Measurements from ENCODE around the gene PHLPP1.
"Not testable (repeated sequence)": the region's sequence is repeated elsewhere in the genome, so short reads cannot be mapped to it uniquely, and the experiment has no call there.

The PHLPP1 gene

DNA sequence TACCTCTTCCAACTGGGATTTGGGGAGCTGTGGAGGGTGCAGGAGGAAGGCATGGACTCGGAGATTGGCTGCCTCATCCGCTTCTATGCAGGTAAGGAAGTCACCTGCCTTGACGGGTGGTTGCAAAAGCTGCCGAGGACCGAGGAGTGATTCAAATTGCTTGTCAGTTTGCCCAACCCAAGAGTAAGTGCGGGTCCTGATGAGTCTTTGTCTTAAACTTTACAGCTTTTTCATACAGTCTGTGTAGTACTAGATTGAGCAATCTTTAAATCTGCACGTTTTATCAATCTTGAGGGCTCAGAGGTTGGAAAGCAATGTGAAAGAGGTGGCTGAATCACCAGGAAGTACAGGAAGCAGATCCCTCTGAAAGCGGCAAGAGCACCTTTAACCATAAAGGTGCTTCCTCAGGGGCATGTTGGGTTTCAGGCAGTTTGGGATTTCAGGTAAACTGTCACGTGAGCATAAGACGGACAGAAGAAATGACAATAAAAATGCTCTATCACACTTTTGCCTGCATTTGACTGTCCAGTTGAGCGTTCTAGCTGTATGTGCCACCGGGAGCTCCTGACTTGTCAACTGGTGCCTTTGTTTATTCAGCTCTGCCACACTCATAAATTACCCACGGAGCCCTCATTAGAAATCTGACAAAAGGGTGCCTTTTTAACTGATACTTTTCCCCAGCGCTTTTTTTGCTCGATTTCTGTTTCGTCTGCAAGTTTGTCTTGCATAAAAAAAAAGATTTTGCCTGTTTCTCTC, 2.0 kb downstream of the PHLPP1 start:
- DNase-seq (ENCODE audit: low spot score): peak; percentile 25

DNA sequence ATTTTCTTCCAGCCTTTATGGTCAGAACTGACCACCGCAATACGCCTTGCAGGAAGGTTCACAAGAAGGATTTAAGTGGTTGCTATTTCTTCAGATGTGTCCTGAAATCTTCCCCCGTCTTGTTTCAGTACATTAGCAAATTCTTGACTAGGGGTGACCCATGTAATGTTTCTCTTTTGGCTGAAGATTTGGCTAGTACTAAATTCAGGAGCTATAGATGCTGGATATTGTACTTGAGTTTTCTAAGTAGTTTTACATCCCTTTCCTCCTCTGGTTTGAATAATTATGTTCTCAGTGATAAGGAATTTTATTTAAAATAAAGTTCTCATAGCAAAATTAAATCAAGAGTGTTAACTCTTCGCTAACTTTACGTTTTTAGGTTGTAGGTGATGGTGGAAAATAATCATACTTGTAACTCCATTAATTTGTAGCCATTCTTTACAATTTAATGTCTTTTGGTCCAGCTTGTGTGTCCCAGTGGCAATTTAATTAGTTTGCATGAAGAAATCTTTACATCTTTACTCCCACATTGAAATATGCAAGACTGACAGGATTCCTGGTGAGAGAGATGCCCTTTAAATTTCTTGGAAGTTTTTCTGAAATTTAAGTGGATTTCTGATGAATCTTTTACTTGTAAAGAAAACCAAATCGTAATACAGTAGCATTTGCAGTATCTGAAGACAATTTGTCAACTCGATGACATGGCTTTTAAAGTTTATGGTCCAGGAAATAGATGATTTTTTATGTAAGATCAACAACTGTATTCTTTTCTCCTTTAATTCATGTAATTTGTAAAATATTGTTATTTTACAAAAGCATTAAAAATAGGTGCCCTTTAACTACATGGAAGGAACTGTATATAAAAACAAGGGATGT, 2.8 kb downstream of the PHLPP1 start:
- DNase-seq (ENCODE audit: low spot score): no peak

DNA sequence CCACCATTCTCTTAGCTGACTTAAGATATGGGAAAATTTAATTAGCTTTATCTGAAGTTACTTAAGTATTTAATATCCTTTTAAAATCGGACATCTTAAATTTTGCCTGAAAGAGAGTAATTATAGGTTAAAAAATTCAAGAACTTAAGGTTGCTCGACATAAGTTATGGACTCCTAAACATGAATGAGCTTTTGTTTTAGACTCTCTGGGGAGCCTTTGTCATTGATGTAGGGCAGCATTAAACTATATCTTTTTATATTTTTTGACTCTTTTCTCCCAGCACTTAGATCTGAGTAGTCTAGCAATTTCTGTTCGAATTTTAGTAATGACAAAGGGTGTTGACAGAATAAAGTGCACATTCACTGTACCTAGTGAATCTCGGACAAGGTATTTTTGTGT, 4.7 kb downstream of the PHLPP1 start:
- DNase-seq (ENCODE audit: low spot score): no peak

DNA sequence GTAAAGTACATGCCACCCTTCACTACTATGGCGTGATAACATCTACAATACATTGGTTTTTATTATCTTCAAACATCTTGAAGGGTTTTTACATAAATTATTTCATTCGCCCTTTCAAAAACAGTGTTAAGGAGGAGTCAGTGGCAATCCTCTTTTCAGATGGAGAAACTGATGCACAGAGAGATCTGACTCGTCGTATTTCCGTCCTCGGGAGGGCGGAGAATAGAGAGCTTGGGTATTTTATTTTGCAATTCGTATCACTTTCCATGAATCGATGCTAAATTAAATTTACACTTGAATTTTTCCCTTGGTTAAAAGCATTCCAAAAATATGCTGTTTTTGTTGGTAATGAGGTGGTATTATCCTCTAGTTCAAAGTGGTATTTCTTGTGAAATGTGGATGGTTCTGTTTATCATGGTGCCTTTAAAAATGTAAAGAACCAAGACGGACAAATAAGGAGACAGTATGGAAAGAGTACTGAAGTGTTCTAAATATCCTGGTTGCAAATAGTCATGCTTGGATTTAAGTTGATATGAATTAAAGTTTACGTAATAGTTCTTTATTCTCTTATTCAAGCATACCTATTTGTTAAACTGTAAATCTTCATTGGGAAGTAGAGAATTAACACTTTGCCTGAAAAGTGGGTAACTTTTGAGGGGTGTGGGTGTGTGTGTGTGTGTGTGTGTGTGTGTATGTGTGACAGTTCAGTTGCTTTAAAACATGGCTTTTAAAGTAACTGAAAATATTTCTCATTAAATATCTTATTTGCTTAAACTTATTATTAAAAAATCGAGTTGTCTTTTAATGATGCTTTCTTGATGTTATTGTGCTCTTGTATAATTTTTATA, 5.6 kb downstream of the PHLPP1 start:
- DNase-seq (ENCODE audit: low spot score): no peak

DNA sequence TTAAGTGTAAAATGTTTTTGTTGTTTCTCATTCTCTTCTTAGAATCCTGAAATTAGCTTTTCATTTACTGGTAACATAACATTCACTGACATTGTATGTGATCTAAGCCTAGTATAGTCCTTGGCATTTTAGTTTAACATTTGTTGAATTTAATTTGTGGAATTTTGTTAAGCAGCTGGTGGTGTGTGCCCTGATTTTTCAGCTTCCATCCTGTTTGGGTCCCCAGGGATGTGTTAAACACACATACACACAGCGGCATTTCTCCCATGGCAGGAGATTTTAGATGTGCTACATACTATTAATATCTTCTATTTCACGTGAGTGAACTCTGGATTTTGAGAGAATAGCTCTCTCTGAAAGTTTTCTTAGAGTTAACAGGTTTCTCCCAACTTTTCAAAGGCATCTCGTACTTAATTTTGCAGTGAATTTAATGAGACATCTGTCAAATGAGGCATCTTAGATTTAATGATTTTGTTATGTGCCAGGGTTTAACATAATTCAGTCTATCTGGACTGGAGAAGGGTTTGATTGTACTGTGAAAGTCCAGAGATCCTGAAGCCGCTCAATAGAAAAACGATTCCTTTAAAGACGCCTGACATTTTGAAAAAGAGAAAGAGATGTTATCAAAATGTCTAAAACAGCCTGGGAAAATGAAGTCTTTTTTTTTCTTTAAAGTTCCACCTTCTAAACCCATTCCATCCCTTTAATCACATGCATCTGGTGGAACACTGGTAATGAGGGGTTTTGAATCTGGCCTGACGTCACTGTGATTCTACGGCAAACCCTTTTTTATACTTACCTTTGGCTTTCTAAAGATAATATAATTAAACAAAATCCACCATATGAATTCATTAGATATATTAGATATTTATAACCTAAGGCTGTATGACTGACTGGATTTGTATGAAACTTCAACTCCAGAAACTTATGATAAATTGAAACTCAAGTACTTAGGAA, 6.8 kb downstream of the PHLPP1 start:
- no peak for DNase-seq (ENCODE audit: low spot score)

DNA sequence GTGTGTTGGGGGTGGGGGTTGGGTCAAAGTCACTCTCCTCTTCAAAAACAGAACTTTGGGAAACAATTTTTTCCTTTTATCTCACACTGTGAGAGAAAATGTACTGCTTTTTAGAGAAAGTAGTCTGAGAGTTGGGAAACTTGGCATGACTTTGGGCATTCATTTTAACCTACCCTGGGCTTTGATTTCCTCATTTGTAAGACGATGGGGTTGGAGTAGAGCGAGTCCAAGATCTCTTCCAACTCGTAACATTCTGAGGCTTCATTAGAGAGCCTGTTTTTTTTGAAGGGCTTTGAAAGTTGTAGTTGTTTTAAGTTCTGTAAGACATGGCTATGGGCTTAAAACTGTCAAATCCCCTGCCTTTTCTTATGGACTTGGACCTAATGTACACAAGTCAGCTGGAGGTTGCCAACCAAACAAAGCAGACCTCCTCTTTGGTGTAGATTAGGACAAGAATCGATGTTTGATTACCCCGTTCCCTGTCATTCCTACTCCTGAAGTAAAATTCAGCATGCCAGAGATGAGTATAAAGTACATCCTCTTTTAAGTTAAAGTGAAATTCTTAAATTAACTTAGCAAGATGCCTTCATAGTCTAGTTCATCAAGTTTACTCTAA, 8.4 kb downstream of the PHLPP1 start:
- DNase-seq (ENCODE audit: low spot score): no peak

DNA sequence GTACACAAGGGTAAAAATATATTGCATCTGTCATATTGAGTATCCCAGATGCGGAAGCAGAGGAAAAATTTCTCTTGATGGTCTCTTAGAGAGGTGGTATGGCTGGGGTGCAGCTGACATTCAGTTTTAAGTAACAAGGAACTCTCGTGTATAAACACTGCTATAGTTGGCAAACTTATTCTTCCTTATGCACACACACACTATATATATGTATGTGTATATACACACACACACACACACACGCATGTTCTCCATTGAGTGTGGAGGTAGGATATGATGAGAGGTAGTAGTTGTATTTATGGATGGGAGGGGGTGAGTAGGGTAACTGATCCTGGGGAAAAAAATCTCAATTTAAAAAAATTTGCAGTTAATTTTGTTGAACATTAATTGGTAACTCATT, 10.6 kb downstream of the PHLPP1 start:
- no peak for DNase-seq (ENCODE audit: low spot score)

DNA sequence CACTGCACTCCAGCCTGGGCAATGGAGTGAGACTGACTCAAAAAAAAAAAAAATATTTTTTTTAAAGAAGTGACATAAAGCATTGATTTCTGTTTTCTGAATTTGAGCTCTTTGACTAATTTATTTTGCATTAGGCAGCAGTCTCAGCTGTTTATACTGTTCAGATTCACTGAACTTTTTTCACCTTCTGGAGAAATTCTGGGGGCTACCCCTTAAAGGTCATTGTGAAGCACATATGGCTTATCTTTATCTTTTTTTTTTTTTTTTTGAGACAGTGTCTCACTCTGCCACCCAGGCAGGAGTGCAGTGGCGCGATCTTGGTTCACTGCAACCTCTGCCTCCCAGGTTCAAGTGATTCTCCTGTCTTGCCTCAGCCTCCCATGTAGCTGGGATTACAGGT, 12.9 kb downstream of the PHLPP1 start:
- no peak for DNase-seq (ENCODE audit: low spot score)

DNA sequence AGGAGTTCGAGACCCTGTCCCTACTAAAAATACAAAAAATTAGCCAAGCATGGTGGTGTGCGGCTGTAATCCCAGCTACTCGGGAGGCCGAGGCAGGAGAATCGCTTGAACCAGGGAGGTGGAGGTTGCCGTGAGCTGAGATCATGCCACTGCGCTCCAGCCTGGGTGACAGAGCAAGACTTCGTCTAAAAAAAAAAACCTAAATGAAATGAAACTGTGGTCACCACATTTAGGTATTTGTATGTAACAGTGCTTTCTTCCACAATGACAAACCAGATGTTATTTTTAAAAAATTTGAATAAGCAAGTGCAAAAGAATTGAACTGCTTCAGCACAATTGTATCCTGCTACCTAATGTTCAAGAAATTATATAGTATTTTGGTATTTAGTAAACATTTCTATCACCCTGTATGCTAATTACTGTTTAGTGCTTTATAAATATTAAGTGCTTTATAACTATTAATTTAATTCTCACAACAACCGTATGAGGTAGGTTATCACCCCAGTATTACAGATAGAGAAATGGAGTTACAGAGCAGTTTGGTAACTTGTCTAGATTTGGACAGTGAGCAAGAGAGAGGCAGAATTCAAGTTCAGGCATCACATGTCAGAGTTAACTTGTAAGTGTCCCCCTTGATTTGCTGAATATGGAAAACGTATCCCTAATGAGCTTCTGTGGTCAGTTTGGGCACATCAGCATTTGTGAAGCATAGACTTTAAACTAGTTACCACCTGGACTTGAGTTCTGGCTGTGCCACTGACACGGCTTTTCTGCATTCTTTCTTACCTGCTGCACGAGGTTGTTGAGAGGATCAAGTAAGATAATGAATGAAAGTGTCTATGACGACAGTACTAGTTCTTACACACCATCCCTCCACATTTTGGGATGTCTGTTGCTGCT, 14.4 kb downstream of the PHLPP1 start:
- DNase-seq (ENCODE audit: low spot score): no peak

DNA sequence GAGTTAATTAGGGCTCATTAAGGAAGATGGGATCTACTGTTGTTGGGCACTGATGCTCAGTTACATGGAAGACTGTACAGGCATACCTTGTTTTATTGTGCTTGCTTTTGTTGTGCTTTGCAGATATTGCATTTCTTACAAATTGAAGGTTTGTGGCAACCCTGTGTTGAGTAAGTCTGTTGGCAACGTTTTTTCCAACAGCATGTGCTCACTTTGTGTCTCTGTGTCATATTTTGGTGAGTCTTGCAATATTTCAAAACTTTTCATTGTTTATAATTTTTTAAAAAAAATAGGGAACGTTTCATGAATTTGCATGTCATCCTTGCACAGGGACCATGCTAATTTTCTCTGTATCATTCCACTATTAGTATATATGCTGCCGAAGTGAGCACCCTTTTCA, 15.6 kb downstream of the PHLPP1 start:
- DNase-seq (ENCODE audit: low spot score): no peak

DNA sequence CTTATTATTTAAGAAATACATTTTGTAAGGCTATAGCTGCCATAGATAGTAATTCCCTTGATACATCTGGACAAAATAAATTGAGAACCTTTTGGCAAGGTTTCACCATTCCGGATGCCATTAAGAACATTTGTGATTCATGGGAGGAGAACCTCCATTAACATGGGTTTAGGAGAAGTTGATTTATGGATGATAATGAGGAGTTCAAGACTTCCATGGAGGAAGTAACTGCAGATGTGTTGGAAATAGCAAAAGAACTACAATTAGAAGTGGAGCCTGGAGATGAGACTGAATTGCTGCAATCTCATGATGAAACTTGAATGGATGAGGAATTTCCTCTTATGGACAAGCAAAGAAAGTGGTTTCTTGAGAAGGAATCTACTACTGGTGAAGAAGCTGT, 17.3 kb downstream of the PHLPP1 start:
- no peak for DNase-seq (ENCODE audit: low spot score)

DNA sequence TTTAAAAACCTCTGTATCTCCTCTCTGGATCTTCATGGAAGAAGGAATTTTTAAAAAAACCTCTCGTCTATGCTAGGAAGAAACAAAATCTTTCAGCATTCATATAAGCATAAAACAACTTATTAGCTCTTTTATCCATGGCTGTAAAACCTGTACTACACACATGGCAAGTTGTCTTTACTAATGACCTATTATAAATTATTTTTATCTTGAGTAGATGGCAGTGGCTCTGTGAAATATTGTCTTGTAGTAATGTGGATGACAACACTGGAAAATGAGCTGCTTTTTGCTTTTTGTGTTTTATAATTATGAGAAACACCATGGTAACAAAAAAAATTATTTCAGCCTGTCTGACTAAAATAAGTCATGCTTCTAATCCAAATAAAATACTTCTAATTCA, 18.9 kb downstream of the PHLPP1 start:
- no peak for DNase-seq (ENCODE audit: low spot score)

DNA sequence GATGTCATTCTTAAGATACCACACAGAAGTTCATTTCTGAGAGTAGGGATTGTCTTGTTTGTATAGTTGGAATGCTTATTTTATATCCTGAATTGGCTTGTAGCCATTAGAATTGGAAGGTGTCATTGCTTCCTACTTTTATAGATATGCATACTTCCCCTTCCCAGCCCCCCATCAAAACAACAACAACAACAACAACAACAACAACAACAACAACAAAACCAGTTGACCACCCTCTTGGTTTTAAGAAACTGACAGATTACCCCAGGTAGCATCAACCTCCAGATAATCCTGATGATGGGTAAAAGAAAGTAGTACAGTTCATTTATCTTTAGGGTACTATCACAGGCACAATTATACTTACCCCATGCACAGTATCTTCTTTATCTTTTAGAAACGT, 20.0 kb downstream of the PHLPP1 start:
- DNase-seq (ENCODE audit: low spot score): no peak

DNA sequence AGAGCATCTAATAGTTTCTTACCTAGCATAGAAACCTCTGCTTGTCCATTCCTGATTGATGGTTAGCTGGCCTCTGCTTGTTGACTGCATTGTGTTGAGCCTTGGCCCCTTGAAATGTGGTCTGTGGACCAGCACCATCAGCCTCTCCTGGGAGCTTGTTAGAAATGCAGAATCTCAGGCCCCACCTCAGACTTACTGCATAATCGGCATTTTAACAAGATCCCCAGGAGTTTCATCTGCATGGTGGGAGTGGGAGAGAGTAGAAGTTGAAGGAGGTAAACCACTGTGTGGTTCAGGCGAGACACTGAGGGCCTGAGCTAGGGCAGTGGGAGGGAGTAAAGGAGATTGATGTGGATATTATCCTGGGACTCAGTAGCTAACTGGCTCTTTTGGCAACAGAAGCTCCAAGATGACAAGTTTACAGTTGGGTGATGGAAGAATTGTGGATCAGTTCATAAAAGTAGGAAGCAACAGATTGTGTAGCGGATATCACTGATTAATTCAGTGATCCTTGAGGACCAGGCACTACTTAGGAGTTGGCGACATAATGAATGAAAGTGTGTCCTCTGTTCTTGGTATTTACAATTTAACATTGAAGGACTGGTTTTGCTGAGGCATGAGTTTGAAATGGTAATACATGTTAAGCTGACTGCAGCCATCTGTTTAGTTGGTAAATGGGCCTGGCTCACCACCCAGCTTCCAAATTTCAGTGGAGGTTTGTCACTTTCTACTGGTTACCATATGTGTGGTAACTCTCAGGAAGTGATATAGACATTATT, 20.9 kb downstream of the PHLPP1 start:
- no peak for DNase-seq (ENCODE audit: low spot score)

DNA sequence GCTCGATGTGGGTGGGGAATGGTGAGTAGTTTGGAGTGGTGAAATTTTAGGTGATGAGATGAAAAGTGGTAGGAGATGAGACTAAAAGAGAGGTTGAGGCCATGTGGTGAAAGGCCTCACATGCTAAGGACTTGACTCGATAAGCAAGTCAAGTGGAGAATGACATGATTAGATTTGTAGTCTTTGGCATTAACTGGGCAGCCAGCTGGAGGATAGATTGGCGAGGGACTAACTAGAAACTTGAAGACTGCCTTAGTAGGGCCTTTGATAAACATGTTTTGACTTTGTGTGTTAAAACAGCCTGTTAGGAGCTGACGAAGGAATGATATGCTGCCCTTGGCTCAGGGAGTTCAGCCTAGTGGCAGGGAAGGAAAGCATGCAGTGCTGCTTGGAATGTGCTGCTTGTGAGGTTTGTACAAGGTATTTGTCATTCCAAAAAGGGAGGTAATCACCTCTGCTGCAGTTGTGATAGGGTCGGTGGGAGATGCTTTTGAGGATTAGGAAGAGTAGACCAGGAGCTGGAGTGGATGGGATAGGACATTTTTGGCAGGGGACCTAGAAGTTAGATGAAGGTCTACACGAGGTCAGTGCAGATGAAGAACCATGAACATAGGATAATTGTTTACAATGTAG, 22.0 kb downstream of the PHLPP1 start:
- no peak for DNase-seq (ENCODE audit: low spot score)

DNA sequence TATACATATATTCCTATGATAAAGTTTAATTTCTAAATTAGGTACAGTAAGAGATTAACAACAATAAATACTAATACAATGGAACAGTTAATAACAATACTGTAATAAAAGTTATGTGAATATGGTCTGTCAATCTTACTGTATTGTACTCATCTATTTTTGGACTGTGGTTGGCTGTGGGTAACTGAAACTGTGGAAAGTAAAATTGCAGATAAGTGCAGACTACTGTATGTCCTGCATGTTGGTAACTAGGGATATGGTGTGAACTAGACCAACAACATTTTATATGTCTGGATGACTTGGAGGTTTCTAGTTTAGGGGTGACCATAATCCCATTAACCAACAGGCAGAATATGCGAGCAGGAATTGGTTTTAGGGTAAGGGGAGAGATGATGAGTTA, 23.3 kb downstream of the PHLPP1 start:
- DNase-seq (ENCODE audit: low spot score): no peak

DNA sequence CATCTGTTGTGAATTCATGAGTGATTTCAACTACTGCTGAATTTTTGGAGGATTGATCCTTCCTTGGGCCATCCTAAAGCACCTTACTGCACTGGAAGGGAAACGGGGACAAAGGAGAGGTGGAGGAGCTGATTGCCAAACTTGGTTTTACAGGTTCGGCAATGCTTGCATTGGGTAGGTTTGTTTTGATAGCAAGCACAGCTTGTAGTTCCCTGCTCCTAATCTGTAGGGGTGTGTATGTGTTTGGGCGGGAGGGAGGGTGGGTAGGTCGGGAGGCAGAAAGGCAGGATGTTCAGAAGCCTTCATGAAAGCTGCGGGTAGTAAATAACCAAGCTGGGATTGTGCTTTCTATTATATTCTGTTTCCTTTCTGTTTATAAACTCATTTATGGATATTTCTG, 24.6 kb downstream of the PHLPP1 start:
- no peak for DNase-seq (ENCODE audit: low spot score)

DNA sequence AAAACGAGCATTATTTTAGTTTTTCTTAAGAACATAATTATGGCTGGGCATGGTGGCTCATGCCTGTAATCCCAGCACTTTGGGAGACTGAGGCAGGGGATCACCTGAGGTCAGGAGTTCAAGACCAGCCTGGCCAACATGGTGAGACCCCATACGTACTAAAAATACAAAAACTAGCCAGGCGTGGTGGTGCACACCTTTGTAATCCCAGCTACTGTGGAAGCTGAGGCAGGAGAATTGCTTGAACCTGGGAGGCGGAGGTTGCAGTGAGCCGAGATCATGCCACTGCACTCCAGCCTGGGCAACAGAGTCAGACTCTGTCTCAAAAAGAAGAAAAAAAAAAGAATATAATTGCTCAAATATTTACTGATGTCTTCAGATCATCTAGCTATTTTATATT, 25.3 kb downstream of the PHLPP1 start:
- not testable (repeated sequence) for DNase-seq (ENCODE audit: low spot score)
